ENCODE data around the gene TRPM3.

The TRPM3 gene

DNA sequence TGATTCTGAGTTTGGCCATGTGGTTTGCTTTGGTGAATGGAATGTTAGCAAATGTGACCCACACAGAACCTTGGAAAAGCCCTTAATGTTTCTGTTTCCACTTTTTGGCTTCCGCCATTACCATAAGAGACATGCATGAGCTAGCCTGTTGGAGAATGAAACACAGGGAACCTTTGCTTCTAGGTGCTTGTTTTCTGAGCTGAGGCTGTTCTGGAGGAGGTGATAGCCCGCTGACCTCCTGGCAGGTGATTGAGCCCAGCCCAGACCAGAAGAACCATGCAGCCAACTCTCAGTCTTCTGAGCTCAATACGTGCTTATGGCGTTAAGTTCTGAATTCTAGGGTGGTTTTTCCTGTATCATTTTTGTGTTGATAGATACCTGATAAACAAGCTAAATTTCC is 558.4 kb downstream of the TRPM3 start:
- no peak for DNase-seq (ENCODE audit: low read depth in 1 of 2, low spot score in 1 of 2)

DNA sequence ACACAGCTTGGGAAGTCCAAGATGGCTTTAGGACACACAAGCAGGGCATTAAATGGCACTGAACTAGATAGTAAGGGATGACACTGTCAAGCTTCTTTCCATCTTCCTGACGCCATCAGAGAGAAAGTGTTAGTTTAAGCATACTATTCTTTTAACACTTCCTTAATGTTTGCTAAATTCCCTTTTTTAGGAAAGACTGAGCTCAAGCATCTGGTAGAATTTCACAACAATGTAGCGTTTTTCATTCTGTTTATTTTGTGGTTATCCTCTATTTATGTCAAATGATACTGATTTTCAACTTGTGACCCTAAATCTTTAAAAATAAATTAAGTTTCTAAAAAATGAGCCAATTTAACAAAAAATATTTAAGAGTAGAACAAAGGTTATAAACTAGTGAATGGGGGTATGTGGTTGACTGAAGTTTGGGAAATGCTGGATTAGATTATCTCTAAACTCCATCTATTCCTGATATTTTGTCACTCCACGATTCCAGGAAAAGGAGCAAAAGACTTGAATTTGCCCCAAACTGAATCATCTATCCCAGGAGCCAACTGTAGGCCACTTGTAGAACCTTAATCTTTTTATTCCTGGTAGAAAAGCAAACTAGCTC is 559.5 kb downstream of the TRPM3 start:
- no peak for DNase-seq (ENCODE audit: low read depth in 1 of 2, low spot score in 1 of 2)

DNA sequence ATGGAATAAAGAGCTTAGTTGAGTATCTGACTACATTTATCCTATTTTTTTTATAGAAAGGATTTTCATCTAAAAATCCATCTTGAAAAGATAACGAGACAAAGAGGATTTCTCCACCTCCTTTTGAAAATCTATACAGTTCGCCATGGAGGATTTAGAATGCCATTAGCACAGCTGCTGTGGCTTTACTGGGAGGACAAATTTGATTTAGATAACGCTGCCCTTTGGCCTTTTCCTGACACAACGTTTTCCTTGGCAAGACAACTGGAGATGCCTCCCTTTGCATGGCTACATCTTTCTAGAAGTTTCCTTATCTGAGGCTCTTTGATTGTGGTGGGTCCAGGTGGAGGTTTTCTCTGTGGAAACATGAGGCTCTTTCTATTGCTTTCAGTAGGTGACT is 560.3 kb downstream of the TRPM3 start:
- DNase-seq (ENCODE audit: low read depth in 1 of 2, low spot score in 1 of 2), result no peak

DNA sequence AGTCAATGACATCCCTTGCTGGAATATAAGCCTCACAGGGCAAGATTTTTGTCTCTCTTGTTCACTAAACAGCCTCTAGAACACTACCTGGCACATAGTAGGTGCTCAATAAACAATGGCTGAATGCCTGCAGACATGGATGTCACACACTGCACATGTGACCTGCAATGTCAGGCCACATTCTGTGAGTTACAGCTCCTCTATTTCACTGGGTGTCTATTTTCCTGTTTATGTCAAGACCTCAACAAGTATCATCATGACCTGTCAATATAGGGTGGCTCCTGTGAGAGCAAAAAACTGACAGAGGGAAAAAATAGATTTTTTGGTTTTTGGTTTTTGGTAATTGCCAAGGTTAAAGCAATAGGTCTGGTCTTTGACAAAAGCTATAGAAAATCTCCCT is 562.3 kb downstream of the TRPM3 start:
- no peak for DNase-seq (ENCODE audit: low read depth in 1 of 2, low spot score in 1 of 2)

DNA sequence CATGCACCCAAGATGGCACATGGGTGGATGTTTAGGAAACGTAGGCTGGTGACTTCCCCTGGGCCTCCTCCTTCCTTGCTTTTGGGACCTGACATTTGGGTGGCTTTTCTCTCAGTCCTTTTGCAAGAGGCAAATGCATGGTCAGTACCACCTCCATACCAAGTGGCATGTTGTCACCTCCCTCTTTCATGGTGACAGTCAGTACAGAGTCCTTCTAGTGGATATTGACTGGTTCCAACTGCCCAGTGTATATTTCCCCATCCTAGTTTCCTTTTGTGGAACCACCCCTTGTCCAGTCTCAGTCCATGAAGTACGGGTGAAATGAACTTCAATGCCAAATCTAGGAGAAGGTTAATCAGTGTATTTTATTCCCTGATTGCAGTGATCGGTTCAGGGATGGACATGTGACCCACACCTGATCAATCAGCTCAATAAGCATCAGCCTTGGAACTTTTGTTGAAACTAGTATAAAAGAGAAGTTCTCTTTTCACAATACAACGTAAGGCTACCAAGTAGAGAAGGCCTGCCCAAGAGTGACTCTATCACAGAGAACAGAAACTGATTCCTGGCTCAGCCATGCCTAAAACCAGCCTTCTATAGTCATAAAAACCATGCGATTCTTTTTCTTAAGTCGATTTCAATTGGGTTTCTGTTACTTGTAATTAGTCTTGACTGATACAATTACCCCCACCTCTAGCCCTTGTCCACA is 563.6 kb downstream of the TRPM3 start:
- DNase-seq (ENCODE audit: low read depth in 1 of 2, low spot score in 1 of 2), result no peak

DNA sequence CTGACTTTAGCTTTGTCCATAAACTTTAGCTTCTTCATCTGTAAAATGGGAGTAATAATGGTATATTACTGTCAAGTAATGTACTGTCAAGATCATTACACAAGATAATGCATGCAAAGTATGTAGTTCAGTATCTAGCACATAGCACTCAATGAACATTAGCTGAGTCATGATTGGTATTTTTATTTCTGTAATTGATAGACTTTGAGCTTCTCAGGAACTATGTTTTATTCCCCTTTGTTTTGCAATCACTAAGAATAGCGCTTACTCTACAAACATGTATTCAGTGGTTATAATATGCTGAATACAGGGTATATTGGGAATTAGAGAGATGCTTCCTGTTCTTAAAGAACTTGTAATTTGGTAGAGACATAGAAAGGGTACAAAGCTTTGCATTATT is 564.6 kb downstream of the TRPM3 start:
- DNase-seq (ENCODE audit: low read depth in 1 of 2, low spot score in 1 of 2), result no peak

DNA sequence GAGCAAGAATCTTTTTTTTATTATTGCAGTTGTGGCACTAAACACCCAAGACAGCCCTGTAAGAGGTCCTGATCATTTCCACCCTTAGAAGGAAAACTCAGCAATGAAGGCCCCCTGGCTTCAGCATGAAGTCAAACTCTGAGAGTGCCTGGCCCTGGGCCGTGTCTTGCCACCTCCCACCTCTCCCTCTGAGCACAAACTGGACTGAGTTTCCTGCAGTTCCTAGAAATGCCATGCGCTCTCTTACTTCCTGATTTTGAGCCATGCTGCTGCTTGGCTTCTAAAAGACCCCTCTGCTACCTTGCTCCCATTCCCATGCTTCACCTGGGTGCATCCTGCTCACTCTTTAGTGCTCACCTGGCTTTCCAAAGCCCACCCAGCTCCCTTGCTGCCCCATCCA is 566.5 kb downstream of the TRPM3 start:
- DNase-seq (ENCODE audit: low read depth in 1 of 2, low spot score in 1 of 2), result no peak

DNA sequence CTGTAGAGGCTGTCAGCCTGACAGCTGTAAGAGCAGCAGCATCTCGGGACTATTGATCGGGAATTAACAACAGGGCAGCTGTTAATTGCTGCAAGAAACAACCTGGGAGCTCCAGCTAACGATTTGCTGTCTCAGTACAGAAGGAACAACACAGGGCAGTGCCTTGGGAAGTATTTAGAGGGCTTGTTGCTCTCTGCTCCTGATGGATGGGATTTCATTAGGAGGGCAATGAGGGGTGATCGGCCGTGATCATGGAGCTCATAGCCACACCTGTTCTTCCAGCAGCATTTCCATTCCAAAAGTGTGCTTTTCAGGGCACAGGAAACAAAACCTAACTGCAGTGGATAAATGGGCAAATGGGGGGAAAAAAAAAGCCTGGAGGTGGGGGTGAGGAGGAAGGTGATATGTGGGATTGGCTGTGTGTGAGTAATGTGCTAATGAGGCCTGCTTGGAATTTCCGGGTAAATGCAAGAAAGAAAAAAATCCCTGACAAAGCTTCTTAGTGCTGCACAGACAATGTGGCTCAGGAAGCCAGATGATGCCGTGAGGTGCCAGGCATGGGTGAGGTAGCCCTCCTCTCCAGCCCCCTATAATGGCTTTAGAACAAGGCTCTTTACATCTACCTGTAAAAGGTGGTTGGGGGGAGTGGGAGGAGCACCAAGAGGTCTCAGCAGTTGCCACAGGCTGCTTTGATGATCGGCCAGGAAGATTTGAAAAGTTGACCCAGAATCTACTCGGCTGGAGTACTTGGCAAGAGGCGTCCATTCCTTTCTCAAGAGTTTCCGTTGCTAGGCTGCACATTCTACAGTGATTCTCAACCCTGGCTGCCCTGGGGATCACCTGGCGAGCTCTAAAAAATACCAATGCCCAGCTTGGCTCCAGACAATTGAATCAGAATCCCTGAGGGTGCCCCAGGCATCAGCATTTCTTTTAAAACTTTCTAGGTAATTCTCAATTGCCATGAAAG is 567.4 kb downstream of the TRPM3 start:
- DNase-seq (ENCODE audit: low read depth in 1 of 2, low spot score in 1 of 2), result no peak

DNA sequence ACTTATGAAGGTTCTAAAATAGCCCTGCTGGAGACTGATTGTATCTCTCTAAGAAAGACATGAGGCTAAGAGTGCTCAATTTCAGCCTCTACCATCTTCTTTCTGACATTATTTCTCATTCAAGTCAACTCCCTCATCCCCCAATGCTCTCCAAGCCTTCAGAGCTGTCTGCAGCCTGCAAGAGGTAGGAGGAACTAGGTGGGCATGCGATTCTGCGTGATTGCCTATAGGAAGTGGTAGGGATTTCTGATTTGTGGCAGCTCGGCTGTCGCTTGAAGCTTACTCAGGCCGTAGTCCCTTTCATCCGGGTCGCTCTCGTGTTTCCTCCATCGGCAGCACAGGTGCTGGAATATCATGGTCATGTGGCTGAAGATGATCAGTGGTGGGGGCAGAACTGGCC is 568.9 kb downstream of the TRPM3 start:
- no peak for DNase-seq (ENCODE audit: low read depth in 1 of 2, low spot score in 1 of 2)

DNA sequence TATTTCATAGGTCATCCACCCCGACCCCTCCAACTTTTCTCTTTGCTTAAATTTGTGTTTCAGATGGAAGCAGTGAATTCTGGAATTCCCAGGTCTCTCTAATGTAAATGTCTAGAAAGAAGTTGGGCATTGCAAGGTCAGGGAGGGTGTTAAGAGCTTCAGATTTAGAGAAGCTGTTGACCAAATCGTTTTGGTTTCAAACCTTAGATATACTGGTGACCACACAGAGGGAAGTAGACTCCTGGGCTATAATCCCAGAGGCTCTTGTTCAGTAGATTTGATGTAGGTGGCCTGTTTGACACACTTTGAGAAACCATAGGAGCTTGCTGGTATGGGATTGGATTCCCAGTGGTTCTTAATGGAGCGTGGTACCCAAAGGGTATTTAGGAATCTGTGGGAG is 569.6 kb downstream of the TRPM3 start:
- no peak for DNase-seq (ENCODE audit: low read depth in 1 of 2, low spot score in 1 of 2)

DNA sequence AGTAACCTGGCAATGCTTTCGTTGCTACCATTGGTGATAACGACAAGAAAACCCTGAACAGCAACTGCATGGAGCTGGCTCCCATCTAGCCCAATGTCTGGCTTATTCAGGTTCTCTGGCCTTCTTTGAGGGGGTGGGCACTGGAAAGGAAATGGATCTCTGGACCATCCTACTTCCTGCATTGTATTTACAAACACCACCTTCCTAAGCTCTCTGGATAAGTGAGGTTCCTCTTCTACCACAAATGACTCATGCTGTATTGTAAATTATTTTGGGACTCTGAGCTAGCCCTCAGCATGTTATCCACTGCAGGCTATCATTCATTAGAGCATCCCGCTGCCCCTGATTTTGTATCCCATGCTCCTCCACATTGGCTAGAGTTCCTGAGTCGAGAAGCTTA is 570.0 kb downstream of the TRPM3 start:
- DNase-seq (ENCODE audit: low read depth in 1 of 2, low spot score in 1 of 2), result no peak

DNA sequence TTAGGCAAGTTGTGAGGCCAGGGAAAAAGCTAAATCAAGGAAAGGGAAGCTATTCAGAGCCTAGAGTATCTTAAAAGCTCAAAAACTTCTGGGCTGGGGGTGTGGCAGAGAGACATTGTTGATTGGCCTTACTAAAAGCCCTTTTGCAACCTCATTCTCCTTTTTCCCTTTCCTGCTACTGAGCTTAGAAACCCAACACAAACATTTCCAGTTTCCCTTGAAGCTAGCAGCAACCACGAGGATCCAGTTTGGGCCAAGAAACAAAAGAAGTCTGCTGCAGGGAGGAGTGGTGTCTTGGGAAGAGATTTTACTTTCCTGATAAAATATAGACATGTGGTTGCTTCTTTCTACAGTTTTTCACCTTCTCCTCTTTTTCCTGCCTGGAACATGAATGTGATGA is 571.5 kb downstream of the TRPM3 start:
- no peak for DNase-seq (ENCODE audit: low read depth in 1 of 2, low spot score in 1 of 2)

DNA sequence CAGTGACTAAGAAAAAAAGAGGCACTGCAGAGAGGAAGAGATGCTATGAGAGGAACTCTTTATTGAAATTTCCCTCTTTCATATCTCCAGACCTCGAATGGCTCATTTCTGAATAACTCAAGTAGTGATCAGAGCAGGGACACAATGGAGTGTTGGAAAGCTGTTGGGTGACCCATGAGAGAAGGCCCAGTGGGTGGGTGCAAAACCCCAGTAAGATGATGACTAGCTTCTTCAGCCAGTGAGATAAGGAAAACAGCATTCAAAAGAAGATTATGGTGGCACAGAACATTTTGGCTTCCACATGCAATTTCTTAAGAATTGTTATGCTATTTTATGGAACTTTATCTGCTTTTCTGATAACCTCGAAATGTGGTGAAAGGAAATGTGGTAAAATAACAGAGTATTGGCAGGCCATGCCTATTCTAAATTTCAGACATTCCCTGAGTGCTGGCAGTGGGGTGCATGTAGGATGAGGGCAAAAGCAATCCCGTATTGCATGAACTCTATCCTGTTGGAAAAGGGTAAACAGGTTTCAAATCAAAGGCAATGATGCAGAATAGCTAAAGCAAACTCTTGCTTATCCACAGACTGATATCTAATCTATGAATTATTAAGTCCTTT is 579.0 kb downstream of the TRPM3 start:
- no peak for DNase-seq (ENCODE audit: low read depth in 1 of 2, low spot score in 1 of 2)

DNA sequence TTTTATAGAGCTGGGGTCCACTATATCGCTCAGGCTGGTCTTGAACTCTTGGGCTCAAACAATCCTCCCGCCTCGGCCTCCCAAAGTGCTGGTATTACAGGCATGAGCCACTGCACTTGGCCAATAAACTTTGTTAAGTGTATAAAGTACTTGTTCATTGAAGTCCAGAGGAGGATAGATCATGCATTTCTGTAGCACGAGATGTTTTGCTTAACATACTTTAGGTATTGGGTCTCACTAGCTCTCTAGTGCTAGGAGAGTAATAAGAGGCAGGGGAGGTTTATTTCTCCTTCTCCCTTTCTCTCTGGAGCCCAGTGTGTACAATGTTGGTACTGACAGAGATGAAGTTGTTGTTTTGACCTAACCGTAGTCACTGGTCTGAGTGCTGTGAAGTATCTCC is 581.4 kb downstream of the TRPM3 start:
- no peak for DNase-seq (ENCODE audit: low read depth in 1 of 2, low spot score in 1 of 2)

DNA sequence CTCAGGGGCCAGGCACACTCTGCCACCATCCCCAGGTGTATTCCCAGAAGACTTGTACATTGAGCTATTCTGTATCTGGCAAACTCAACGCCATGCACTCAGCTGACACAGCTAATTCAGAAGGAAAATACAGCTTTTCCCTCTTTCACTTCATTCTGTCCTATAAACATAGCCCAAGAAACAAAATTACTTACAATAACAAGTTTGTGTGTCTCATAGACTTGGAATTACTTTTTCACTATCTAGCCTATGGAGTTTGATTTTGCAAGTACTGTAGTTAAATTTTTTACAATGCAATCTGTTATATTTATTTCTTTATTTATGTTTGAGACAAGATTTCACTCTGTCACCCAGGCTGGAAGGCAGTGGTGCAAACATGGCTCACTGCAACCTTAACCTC is 581.9 kb downstream of the TRPM3 start:
- DNase-seq (ENCODE audit: low read depth in 1 of 2, low spot score in 1 of 2), result no peak

DNA sequence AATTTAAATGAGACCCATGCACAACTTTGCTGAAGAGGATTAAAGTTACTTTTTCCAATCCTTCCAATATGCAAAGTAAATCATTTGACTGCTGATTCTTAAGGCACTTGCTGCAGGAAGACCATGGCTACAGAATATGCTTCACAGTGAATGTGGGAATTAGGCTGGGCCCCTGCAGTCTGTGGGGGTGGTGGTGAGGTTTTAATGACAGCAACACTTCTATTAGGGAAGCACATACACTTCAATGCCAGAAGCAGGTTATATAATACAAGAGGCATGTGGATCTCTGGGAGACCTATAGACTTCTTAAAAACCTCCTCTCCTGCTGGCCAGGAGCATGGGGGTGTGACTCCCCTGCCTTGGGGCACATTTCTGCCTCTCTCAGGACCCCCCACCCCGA is 582.4 kb downstream of the TRPM3 start:
- no peak for DNase-seq (ENCODE audit: low read depth in 1 of 2, low spot score in 1 of 2)

DNA sequence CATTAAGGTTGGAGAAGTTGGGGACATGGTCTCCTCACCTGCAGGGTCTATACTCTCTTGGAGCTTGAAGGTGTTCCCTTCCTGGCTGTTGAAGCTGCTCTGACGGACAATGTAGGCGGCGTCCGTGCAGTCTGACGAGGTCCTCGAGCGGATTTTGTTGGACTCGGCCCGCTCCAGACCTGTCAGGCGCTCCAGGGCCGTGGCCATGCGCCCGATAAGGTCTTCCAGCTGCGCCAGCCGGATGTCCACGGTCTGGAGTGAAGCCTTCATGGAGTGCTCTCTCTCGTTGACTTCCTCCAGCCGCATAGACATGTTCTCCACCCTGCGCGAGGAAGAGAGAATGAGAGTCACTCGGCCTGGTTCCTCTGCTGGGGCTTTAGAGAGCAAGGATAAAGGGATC is 584.3 kb downstream of the TRPM3 start:
- DNase-seq (ENCODE audit: low read depth in 1 of 2, low spot score in 1 of 2), result no peak

DNA sequence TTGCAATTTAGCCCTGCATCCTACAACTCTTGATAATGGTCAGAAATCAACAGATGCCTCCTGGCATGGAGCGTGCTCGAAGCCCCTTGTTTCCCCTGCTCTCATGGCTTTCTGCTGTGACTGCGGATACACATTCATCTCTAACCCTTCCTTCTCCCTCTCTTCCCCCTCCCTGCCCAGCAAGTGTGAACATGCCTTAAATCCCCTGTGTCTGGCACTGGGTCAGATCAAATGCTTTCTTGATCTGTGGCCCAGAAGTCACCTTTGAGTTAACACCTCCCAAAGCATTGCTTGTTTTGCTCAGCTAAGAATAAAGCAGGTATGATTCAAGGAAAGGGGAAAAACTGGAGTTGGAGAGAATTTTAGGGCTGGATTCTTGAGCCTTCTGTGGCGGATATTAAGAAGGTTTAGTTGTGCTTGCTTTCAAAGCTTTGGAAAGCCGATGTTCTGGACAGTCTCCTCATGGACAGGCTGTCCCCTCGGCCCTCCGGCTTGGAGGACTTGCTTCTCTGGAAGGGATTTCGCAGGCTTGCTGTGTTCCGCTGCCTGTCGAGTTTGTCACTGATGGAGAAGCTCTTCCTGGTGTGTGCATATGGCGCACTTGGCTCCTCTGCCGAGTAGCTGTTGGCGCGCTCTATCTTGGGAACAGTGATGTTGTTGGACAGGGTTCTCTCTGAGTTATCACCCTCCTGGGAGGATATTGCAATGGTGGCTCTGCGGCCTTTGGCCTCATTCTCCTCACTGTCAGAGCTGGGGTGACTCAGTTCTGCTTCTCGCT is 585.7 kb downstream of the TRPM3 start:
- DNase-seq (ENCODE audit: low read depth in 1 of 2, low spot score in 1 of 2), result no peak

DNA sequence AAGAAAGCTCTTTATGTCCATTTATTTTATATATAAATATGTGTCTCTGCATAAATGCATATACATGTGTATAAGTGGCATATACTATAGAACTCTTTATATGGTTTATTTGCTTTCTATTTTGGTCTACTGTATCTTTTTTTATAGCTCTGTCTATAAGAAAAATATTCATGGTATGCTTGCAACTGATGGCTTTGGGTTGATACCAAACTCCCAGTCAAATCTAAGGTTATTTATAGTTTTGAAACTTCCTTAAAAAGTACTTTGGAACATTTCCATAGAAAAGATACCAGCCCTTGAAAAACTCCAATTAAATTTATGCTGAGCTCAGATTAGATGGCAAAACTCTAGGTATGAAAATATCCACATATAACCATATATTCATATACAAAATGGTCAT is 587.0 kb downstream of the TRPM3 start:
- DNase-seq (ENCODE audit: low read depth in 1 of 2, low spot score in 1 of 2), result no peak

DNA sequence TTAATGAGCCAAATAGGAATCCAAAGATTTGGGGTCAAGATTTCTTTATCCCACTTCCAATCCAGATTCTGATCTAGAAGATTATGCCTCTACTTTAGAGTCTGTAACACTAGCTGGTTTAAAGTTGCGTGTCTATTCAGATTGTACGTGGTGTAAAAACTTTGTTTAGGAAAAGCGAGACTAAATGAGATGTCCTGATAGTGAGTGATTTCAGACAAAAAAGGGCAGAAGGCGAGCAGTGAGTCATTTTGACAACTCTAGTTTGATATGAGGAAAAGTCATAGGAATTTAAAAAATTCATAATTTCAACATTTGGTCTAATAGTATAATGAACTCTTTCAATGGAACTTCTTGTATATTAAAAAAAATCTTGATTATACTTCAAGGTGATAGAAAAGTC is 587.4 kb downstream of the TRPM3 start:
- DNase-seq (ENCODE audit: low read depth in 1 of 2, low spot score in 1 of 2), result no peak

DNA sequence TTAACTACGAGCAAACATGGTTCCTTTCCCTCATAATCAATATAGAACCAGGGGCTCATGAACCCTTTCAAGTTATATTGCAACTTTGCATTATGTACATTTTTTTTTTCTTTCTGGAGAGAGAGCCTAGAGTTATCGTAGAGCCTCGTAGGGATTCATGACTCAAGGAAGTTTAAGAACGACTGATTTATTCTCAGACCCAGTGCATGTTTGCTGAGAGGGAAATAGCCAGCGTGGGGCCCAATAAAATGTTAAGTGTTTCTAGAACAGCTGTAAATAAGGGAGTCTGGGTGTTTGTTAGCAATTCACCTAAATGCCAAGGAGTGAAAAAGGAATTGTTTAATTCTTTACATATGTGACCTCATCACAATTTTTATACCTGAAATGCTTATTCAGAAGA is 587.9 kb downstream of the TRPM3 start:
- no peak for DNase-seq (ENCODE audit: low read depth in 1 of 2, low spot score in 1 of 2)

Measured in stimulated activated CD4-positive, alpha-beta T cell treated with anti-CD3 and anti-CD28 coated beads, Interleukin-15, amount 100 ng/mL, for 1 hour (primary cell).